Endodermal cell (in vitro differentiated cells): ENCODE results near the gene PIN1. TPM values are rescaled to one million over a fixed set of nuclear protein-coding genes. Genes with fewer than 3 reads are reported as not detected.

Source experiments
- DNase-seq: peaks from one replicate; pipeline ENCODE4 v3.0.0-alpha.2; 2017
- H3K27ac ChIP-seq: 2 replicates; pipeline ENCODE4 v1.5.1; 2013; ENCODE audit warnings: mild to moderate bottlenecking, low read depth, low read length, moderate library complexity
- H3K27me3 ChIP-seq: 2 replicates; pipeline ENCODE4 v1.6.1; 2013; ENCODE audit warnings: mild to moderate bottlenecking, low read length, moderate library complexity; ENCODE audit not compliant: insufficient read depth, control insufficient read depth, poor library complexity, severe bottlenecking
- H3K36me3 ChIP-seq: 2 replicates; pipeline ENCODE4 v1.7.0; 2013; ENCODE audit warnings: mild to moderate bottlenecking, low read length, moderate library complexity; ENCODE audit not compliant: control insufficient read depth, insufficient read depth
- H3K4me1 ChIP-seq: one replicate; pipeline ENCODE4 v1.7.0; 2013; ENCODE audit warnings: low read length; ENCODE audit not compliant: control insufficient read depth, insufficient read depth
- H3K4me3 ChIP-seq: 2 replicates; pipeline ENCODE4 v1.5.1; 2013; ENCODE audit warnings: mild to moderate bottlenecking, low read length, moderate library complexity
- H3K9ac ChIP-seq: 2 replicates; pipeline ENCODE4 v1.6.1; 2013; ENCODE audit warnings: mild to moderate bottlenecking, low read length, moderate library complexity; ENCODE audit not compliant: poor library complexity, severe bottlenecking; ENCODE audit errors: extremely low read depth
- H3K9me3 ChIP-seq: 2 replicates; pipeline ENCODE4 v1.6.1; 2013; ENCODE audit warnings: mild to moderate bottlenecking, low read length, moderate library complexity; ENCODE audit not compliant: control insufficient read depth
- H3K27ac Mint-ChIP-seq: 2 replicates; pipeline ENCODE4 v1.8.0; 2020; ENCODE audit warnings: mixed read lengths
- H3K27me3 Mint-ChIP-seq: 2 replicates; pipeline ENCODE4 v1.8.0; 2021; ENCODE audit warnings: mild to moderate bottlenecking, mixed read lengths; ENCODE audit not compliant: insufficient read depth
- H3K36me3 Mint-ChIP-seq: 2 replicates; pipeline ENCODE4 v1.8.0; 2020; ENCODE audit warnings: low read depth, mixed read lengths
- H3K4me1 Mint-ChIP-seq: 2 replicates; pipeline ENCODE4 v1.8.0; 2020; ENCODE audit warnings: mixed read lengths
- H3K4me3 Mint-ChIP-seq: 2 replicates; pipeline ENCODE4 v1.8.0; 2020; ENCODE audit warnings: mild to moderate bottlenecking, moderate library complexity, mixed read lengths
- H3K9me3 Mint-ChIP-seq: 2 replicates; pipeline ENCODE4 v1.8.0; 2020; ENCODE audit warnings: mild to moderate bottlenecking, mixed read lengths
- CTCF ChIP-seq: fragments of 200-600 bp; sonication (generic); conservative IDR thresholded peaks from 2 replicates; pipeline ENCODE4 v1.5.0; 2021; ENCODE audit warnings: antibody characterized with exemption, mild to moderate bottlenecking
- WGBS, 2 experiments: methylation state at CpG; one replicate each; pipeline versions ENCODE4 v1.1.5 to v1.1.7; 2013; ENCODE audit warnings: missing lambda C conversion rate in 2 of 2, mixed read lengths in 1 of 2; ENCODE audit not compliant: insufficient coverage in 1 of 2, insufficient read length in 1 of 2; 5-methylcytosine and 5-hydroxymethylcytosine counted together
- total RNA-seq, 2 donors: library from RNA; stranded (reverse); fragmentation: NEBNext Ultra II Directional in 1 of 2; extraction: Animal tissue kit (Norgen Biotek cat#: 25700) in 1 of 2; gene quantifications; 2 replicates in 1 of 2; 3 replicates in 1 of 2; pipeline ENCODE4 v1.2.1, GENCODE V29; 2021

PIN1 gene
- total RNA-seq, 2 donors from 2014 or later, result 92.4 to 101 TPM

GRCh38 chr19:9847087-9847671 is 12.1 kb downstream of the PIN1 start:
- Histone ChIP-seq H3K9ac (no peak overlapping the region), H3K27ac (no peak overlapping the region), H3K36me3 (peaks cover 38% of the 10 kb centered on the region), H3K27me3 (no peaks in the 10 kb centered on the region), H3K9me3 (no peaks in the 10 kb centered on the region), H3K4me1 (no peaks in the 10 kb centered on the region), H3K4me3 (no peak overlapping the region)
- Mint-ChIP-seq H3K27ac (peak overlapping the region; percentile 69), H3K9me3 (no peaks in the 10 kb centered on the region), H3K36me3 (peaks cover 33% of the 10 kb centered on the region), H3K27me3 (no peaks in the 10 kb centered on the region), H3K4me3 (no peak overlapping the region), H3K4me1 (peaks cover 3% of the 10 kb centered on the region)
- peak; percentile 79 for TF ChIP-seq CTCF
- DNase-seq, result peak; percentile 91
- WGBS, 2 experiments, result 61 to 88% methylated on average over 3 to 13 of the region's 13 CpGs

DNA sequence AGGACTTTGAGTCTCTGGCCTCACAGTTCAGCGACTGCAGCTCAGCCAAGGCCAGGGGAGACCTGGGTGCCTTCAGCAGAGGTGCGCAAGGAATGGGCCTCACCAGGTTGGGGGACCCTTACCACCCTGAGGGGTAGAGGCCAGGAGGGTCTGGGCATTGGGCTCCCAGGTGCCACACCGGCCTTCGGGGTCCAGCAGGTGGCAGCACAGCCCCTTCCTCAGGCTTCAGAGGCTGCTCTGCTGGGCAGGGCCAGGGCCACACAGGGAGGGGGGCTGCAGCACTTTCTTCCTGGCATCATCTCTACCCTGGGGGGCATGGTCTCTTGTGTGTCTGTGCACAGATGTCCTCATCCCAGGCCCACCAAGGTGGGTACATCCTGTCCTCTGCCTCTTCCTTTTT is 12.9 kb downstream of the PIN1 start:
- 63 to 64% methylated on average over 3 to 4 of the region's 4 CpGs for WGBS, 2 experiments
- Mint-ChIP-seq H3K4me3 (no peak overlapping the region), H3K27ac (peak overlapping the region; percentile 69), H3K4me1 (peaks cover 3% of the 10 kb centered on the region), H3K9me3 (no peaks in the 10 kb centered on the region), H3K27me3 (no peaks in the 10 kb centered on the region), H3K36me3 (peaks cover 29% of the 10 kb centered on the region)
- peak; percentile 82 for TF ChIP-seq CTCF
- Histone ChIP-seq H3K9ac (no peak overlapping the region), H3K27me3 (no peaks in the 10 kb centered on the region), H3K4me1 (no peaks in the 10 kb centered on the region), H3K9me3 (no peaks in the 10 kb centered on the region), H3K36me3 (peaks cover 30% of the 10 kb centered on the region), H3K27ac (no peak overlapping the region), H3K4me3 (no peak overlapping the region)
- peak; percentile 86 for DNase-seq

DNA sequence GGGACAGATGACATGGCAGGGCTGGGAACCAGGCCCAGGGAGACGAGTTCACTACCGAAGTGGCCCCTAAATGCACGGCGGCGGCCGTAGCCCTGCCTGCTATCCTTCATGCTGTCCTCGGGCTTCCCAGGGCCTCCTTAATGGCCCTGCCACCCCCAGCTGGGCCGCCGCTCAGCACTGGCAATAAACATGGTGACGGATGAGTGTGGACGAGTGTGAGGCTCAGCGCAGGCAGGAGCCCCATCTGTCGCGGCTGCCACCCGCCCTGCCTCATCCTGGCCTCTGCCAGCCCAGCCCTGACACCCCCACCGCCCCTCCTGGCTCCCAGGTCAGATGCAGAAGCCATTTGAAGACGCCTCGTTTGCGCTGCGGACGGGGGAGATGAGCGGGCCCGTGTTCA is 13.6 kb downstream of the PIN1 start:
- DNase-seq, result no peak
- Histone ChIP-seq H3K4me1 (no peaks in the 10 kb centered on the region), H3K36me3 (peaks cover 23% of the 10 kb centered on the region), H3K9ac (no peak overlapping the region), H3K4me3 (no peak overlapping the region), H3K27ac (peak overlapping the region; percentile 57), H3K9me3 (no peaks in the 10 kb centered on the region), H3K27me3 (no peaks in the 10 kb centered on the region)
- H3K4me1 Mint-ChIP-seq, result peaks cover 3% of the 10 kb centered on the region
- no peak overlapping the region for H3K4me3 Mint-ChIP-seq
- WGBS, 2 experiments, result 90 to 93% methylated on average over 7 to 23 of the region's 23 CpGs
- H3K9me3 Mint-ChIP-seq, result no peaks in the 10 kb centered on the region
- peaks cover 24% of the 10 kb centered on the region for H3K36me3 Mint-ChIP-seq
- TF ChIP-seq CTCF, result no peak
- H3K27ac Mint-ChIP-seq, result no peak overlapping the region
- no peaks in the 10 kb centered on the region for H3K27me3 Mint-ChIP-seq
